Esophagus muscularis mucosa (tissue), 4 donors: ENCODE results near the gene KMT2A. TPM values are rescaled to one million over a fixed set of nuclear protein-coding genes. Genes with fewer than 3 reads are reported as not detected.

ENCODE experiments used
- DNase-seq: peaks from one replicate; pipeline ENCODE4 v3.0.0-alpha.2; 2017; ENCODE audit errors: extremely low spot score
- H3K27ac ChIP-seq, 4 donors: fragments of 200-600 bp; sonication (generic); replicated peaks in 1 of 4; 1 replicate in 3 of 4; 2 replicates in 1 of 4; pipeline ENCODE4 v1.5.1; 2016 to 2019; ENCODE audit warnings: mild to moderate bottlenecking in 1 of 4
- H3K27me3 ChIP-seq, 4 donors: fragments of 200-600 bp; sonication (generic); one replicate each; pipeline versions ENCODE4 v1.5.1 to v1.6.0; 2016 to 2019
- H3K36me3 ChIP-seq, 4 donors: fragments of 200-600 bp; sonication (generic); one replicate each; pipeline ENCODE4 v1.5.1; 2016 to 2019
- H3K4me1 ChIP-seq, 4 donors: fragments of 200-600 bp; sonication (generic); one replicate each; pipeline ENCODE4 v1.5.1; 2016 to 2019
- H3K4me3 ChIP-seq, 4 donors: fragments of 200-600 bp; sonication (generic); 1 replicate in 2 of 4; 2 replicates in 2 of 4; pipeline ENCODE4 v1.5.1; 2016 to 2019; ENCODE audit warnings: mild to moderate bottlenecking in 4 of 4, moderate library complexity in 1 of 4
- H3K9me3 ChIP-seq, 4 donors: fragments of 200-600 bp; sonication (generic); 1 replicate in 3 of 4; 2 replicates in 1 of 4; pipeline ENCODE4 v1.5.1; 2016 to 2019
- CTCF ChIP-seq, 3 experiments: fragments of 200-600 bp in 2 of 3; fragments of 450-650 bp in 1 of 3; sonication (generic) in 2 of 3; IDR thresholded peaks; one replicate each; pipeline ENCODE4 v1.5.1; 2017 to 2019; ENCODE audit warnings: antibody characterized with exemption in 3 of 3, mild to moderate bottlenecking in 2 of 3, moderate library complexity in 1 of 3
- EP300 ChIP-seq: sonication (generic); formaldehyde crosslinking; IDR thresholded peaks from one replicate; pipeline ENCODE4 v1.6.1; 2017; ENCODE audit warnings: antibody characterized with exemption
- POLR2A ChIP-seq: fragments of 450-650 bp; IDR thresholded peaks from one replicate; pipeline ENCODE4 v1.6.1; 2017; ENCODE audit warnings: antibody characterized with exemption, moderate library complexity, mild to moderate bottlenecking, low read depth
- POLR2AphosphoS5 ChIP-seq, 2 donors: sonication (generic); formaldehyde crosslinking; IDR thresholded peaks; one replicate each; pipeline ENCODE4 v1.6.1; 2017; ENCODE audit warnings: antibody characterized with exemption in 2 of 2
- WGBS: methylation state at CpG from one replicate; pipeline ENCODE4 v1.1.5; 2018; 5-methylcytosine and 5-hydroxymethylcytosine counted together
- intact Hi-C: fragments of 100-400 bp; cut with DNase I; formaldehyde crosslinking; loops from one replicate; pipeline ENCODE4 v1.15.1; 2023
- total RNA-seq, 4 donors: library from RNA; depleted of rRNA; stranded (reverse); fragments of >200 nt; gene quantifications; one replicate each; pipeline versions ENCODE4 v1.1.0 to v1.2.1, GENCODE V29; 2016

Gene KMT2A
- total RNA-seq: 10 to 100 TPM; 61.0 to 68.7 (median 62.1) TPM

DNA sequence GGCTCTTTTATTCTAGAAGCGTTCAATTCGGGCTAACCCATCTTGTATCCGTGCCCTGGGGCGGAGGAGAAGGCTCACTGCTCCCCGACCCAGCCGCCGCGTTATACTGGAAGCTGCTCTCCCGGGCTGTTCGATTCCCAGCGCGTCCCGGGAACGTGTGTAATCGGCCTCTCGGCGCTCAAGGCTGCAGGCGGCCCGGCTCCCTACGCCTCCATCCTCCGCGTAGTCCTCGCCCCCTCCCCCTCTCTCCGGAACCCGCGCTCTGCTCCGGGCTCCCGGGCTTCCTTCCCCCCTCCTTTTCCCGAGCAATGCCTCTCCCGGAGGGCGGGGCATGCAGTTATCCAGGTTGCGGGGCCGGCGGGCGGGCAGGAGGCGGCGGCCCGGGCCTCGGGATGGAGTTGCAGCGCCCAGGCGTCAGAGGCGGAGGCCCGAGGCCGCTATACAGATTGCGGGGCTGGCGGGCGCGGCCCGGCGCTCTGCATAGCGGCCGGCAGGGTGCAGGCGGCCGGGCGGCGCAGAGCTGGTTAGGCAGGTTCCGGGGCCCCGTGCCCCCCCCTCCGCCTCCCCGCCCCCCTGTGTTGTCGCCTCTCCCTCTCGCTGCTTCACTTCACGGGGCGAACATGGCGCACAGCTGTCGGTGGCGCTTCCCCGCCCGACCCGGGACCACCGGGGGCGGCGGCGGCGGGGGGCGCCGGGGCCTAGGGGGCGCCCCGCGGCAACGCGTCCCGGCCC is at the start of gene KMT2A:
Gene KMT2A, plus strand, starts transcription at position 600 of the 732 bp plus-strand sequence. Its CDS starts 21 bp downstream, at position 621.
- peak in 1 of 2 donors; percentile 48 for TF ChIP-seq POLR2AphosphoS5 (IDR thresholded peaks at IDR 0.05)
- TF ChIP-seq POLR2A: no peak
- TF ChIP-seq CTCF (IDR thresholded peaks at IDR 0.05): peak in 1 of 3 experiments; percentile 88
- no peak for TF ChIP-seq EP300
- peak; percentile 98 for DNase-seq
- no peaks in the 10 kb centered on the region for H3K36me3 ChIP-seq
- H3K4me3 ChIP-seq: peak within 1 kb of the TSS; percentile 92 to 99 (median 96)
- WGBS: 0% methylated on average over 33 of the region's 83 CpGs
- intact Hi-C loops: loop anchor here (5.0 kb wide), 1 partner anchor 34 kb away; the partner anchor contains the start of gene ATP5MG
- no peaks in the 10 kb centered on the region for H3K27me3 ChIP-seq
- no peaks in the 10 kb centered on the region for H3K9me3 ChIP-seq
- H3K4me1 ChIP-seq: peaks cover 45 to 57% (median 53%) of the 10 kb centered on the region in 4 donors
- H3K27ac ChIP-seq: peak within 1 kb of the TSS; percentile 93 to 96 (median 94)

DNA sequence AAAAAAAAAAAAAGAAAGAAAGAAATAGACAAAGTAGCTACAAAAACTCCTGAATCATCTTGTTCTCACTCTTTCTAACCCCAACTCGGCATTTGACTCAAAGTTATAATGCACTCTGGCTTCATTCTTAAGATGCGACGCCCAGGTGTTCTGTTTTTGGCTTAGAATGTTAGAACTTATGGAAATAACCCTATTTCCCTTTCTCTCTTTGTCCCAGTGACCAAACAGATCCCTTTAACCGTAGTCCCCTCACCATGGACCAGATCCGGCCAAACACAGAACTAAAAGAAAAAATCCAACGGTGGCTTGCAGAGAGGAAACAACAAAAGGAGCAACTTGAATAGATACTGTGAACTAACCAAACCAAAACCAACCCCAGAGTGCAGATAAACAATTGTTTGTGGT is 40.2 kb upstream of the KMT2A start:
- DNase-seq: no peak
- intact Hi-C loops: loop anchor here (5.0 kb wide), 1 partner anchor 106 kb away; no protein-coding TSS in a partner anchor
- WGBS: 87% methylated on average over 6 of the region's 6 CpGs
- no peaks in the 10 kb centered on the region for H3K27me3 ChIP-seq
- H3K4me1 ChIP-seq: peaks cover 4 to 8% (median 6%) of the 10 kb centered on the region in 4 donors
- H3K9me3 ChIP-seq: no peaks in the 10 kb centered on the region
- TF ChIP-seq CTCF (IDR thresholded peaks at IDR 0.05): no peak
- TF ChIP-seq POLR2AphosphoS5 (IDR thresholded peaks at IDR 0.05): no peak
- no peak for TF ChIP-seq EP300
- no peak for TF ChIP-seq POLR2A
- H3K27ac ChIP-seq: no peak overlapping the region
- H3K36me3 ChIP-seq: peaks cover 43 to 74% (median 61%) of the 10 kb centered on the region in 4 donors
- no peak overlapping the region for H3K4me3 ChIP-seq

- TF ChIP-seq POLR2A (no peak), POLR2AphosphoS5 (IDR thresholded peaks at IDR 0.05) (no peak), EP300 (no peak), CTCF (IDR thresholded peaks at IDR 0.05) (no peak)
- Histone ChIP-seq H3K9me3 (no peaks in the 10 kb centered on the region), H3K27ac (no peak overlapping the region), H3K36me3 (peaks cover 42 to 60% (median 48%) of the 10 kb centered on the region in 4 donors), H3K27me3 (no peaks in the 10 kb centered on the region), H3K4me1 (peaks cover 6 to 10% (median 9%) of the 10 kb centered on the region in 4 donors), H3K4me3 (no peak overlapping the region)
- intact Hi-C loops: loop anchor here (5.0 kb wide), 1 partner anchor 105 kb away; no protein-coding TSS in a partner anchor
- DNase-seq: no peak
Measured at GRCh38 chr11:118397448-118397847, 38.8 kb upstream of the KMT2A start.

DNA sequence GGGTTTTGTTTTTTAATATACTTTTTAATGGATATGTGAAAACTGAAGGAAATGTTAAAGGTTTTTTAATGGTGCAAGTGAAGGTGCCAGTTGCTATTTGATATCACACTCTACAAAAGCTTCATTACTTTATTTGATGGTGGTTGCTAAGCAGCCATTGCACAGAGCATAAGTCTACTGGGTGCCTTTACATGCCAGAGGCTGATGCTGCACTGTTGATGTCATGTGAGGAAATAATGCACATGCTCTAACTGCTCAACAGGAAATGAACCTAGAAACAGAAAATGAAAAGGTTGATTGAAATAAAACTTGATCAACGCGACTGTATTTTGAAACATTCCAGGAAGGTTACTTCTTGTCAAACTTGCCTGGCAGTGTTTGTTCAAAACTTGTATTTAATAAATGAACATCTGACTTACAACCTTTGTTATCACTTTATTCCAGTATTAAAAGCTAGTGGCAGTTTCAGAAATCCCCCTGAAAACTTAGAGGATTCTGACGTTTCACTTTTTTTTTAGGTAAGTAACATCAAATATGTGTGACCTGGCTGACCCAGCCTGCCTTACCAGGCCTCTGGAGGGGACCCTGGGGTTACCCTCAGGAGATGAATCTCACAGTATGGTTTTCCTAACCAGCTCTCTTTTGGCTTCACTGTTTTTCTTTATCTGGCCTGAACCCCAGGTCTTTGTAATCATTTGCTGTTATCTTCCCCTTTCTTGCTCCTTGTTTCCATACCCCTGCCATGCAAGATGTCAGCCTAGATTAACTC is 37.3 kb upstream of the KMT2A start:
- intact Hi-C loops: loop anchor here (5.0 kb wide), 1 partner anchor 103 kb away; no protein-coding TSS in a partner anchor
- H3K36me3 ChIP-seq: peaks cover 27 to 45% (median 32%) of the 10 kb centered on the region in 4 donors
- no peaks in the 10 kb centered on the region for H3K27me3 ChIP-seq
- H3K9me3 ChIP-seq: no peaks in the 10 kb centered on the region
- peaks cover 22 to 25% (median 24%) of the 10 kb centered on the region in 4 donors for H3K4me1 ChIP-seq
- H3K4me3 ChIP-seq: no peak overlapping the region
- WGBS: 73% methylated on average over 3 of the region's 3 CpGs
- DNase-seq: no peak
- TF ChIP-seq EP300 (no peak), POLR2AphosphoS5 (IDR thresholded peaks at IDR 0.05) (no peak)
- H3K27ac ChIP-seq: no peak overlapping the region
